Measurements from ENCODE around the gene MRGPRE.

MRGPRE gene

GRCh38 chr11:3197044-3197695, 35.0 kb downstream of the MRGPRE start:
- Histone ChIP-seq H3K27me3 (ENCODE audit: insufficient read depth, poor library complexity, severe bottlenecking) (peaks cover 13% of the 10 kb centered on the region), H3K27ac (replicated peaks) (no peak overlapping the region), H3K4me3 (replicated peaks; ENCODE audit: insufficient read depth, low read length) (no peak overlapping the region)
- no peak for DNase-seq (ENCODE audit: low read depth in 1 of 2, low spot score in 1 of 2)
- TF ChIP-seq SPI1 (IDR thresholded peaks at IDR 0.05; ENCODE audit: borderline replicate concordance, low read depth) (no peak), POLR2AphosphoS5 (IDR thresholded peaks at IDR 0.05; ENCODE audit: low read depth) (no peak), GABPA (IDR thresholded peaks at IDR 0.05; ENCODE audit: low read depth) (no peak)
- TF ChIP-seq, protein P1, sequence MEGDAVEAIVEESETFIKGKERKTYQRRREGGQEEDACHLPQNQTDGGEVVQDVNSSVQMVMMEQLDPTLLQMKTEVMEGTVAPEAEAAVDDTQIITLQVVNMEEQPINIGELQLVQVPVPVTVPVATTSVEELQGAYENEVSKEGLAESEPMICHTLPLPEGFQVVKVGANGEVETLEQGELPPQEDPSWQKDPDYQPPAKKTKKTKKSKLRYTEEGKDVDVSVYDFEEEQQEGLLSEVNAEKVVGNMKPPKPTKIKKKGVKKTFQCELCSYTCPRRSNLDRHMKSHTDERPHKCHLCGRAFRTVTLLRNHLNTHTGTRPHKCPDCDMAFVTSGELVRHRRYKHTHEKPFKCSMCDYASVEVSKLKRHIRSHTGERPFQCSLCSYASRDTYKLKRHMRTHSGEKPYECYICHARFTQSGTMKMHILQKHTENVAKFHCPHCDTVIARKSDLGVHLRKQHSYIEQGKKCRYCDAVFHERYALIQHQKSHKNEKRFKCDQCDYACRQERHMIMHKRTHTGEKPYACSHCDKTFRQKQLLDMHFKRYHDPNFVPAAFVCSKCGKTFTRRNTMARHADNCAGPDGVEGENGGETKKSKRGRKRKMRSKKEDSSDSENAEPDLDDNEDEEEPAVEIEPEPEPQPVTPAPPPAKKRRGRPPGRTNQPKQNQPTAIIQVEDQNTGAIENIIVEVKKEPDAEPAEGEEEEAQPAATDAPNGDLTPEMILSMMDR (IDR thresholded peaks at IDR 0.05; ENCODE audit: insufficient read depth, low read length) = no peak
- TF ChIP-seq, protein P2, sequence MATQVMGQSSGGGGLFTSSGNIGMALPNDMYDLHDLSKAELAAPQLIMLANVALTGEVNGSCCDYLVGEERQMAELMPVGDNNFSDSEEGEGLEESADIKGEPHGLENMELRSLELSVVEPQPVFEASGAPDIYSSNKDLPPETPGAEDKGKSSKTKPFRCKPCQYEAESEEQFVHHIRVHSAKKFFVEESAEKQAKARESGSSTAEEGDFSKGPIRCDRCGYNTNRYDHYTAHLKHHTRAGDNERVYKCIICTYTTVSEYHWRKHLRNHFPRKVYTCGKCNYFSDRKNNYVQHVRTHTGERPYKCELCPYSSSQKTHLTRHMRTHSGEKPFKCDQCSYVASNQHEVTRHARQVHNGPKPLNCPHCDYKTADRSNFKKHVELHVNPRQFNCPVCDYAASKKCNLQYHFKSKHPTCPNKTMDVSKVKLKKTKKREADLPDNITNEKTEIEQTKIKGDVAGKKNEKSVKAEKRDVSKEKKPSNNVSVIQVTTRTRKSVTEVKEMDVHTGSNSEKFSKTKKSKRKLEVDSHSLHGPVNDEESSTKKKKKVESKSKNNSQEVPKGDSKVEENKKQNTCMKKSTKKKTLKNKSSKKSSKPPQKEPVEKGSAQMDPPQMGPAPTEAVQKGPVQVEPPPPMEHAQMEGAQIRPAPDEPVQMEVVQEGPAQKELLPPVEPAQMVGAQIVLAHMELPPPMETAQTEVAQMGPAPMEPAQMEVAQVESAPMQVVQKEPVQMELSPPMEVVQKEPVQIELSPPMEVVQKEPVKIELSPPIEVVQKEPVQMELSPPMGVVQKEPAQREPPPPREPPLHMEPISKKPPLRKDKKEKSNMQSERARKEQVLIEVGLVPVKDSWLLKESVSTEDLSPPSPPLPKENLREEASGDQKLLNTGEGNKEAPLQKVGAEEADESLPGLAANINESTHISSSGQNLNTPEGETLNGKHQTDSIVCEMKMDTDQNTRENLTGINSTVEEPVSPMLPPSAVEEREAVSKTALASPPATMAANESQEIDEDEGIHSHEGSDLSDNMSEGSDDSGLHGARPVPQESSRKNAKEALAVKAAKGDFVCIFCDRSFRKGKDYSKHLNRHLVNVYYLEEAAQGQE (IDR thresholded peaks at IDR 0.05; ENCODE audit: insufficient replicate concordance, low read depth) = no peak

DNA sequence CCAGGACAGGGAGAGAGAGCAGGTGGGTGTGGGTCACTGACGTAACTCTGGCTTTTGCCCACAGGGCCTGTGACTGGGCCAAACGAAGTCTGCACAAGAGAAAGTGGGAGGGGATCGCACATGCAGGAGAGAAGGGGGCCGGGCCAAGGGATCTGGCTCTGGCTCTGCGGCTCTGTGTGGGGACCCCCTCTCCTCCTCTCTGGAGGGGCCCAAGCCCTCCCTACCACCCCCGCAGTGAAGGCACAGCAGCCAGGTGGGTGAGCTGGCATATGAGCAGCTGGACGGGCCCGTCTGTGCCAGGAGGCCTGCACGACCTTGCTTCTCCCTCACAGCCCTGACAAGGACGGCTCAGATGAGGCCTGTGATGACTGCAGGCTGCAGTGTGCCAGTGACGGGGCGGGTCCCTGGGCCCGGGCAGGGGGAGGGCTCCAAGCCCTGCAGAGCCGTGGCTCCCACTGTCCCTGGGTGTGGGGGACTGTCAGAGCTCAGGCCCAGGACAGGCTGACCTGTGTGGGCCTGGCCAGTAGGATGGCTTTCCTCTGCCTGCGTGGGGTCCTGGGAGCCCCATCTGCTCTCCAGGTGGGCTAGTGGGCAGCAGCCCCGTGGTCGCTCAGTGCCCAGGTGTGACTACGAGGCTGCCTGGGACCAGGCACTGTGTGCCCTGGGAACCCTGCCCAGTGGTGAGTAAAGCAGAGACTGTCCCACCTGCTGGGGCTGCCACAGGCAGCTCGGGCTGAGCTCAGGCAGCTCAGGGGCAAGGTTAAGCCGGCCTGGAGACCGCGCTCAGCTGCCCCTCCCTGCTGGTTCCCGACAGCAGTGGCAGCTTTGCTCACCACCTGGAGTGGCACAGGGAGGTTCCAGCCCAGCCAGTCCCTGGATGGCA, 35.8 kb downstream of the MRGPRE start:
- H3K27ac ChIP-seq (replicated peaks) = no peak overlapping the region
- DNase-seq (ENCODE audit: low read depth in 1 of 2, low spot score in 1 of 2) = no peak
- H3K4me3 ChIP-seq (replicated peaks; ENCODE audit: insufficient read depth, low read length) = no peak overlapping the region
- TF ChIP-seq, protein P2 (IDR thresholded peaks at IDR 0.05; ENCODE audit: insufficient replicate concordance, low read depth) = no peak
- TF ChIP-seq GABPA (IDR thresholded peaks at IDR 0.05; ENCODE audit: low read depth) = no peak
- TF ChIP-seq SPI1 (IDR thresholded peaks at IDR 0.05; ENCODE audit: borderline replicate concordance, low read depth) = no peak
- no peak for TF ChIP-seq POLR2AphosphoS5 (IDR thresholded peaks at IDR 0.05; ENCODE audit: low read depth)
- TF ChIP-seq, protein P1 (IDR thresholded peaks at IDR 0.05; ENCODE audit: insufficient read depth, low read length) = no peak
- peaks cover 8% of the 10 kb centered on the region for H3K27me3 ChIP-seq (ENCODE audit: insufficient read depth, poor library complexity, severe bottlenecking)

- no peak overlapping the region for H3K27ac ChIP-seq (replicated peaks)
- TF ChIP-seq SPI1 (IDR thresholded peaks at IDR 0.05; ENCODE audit: borderline replicate concordance, low read depth) = peak; percentile 96
- TF ChIP-seq POLR2AphosphoS5 (IDR thresholded peaks at IDR 0.05; ENCODE audit: low read depth) = no peak
- peak in 1 of 2 experiments; percentile 43 for DNase-seq (ENCODE audit: low read depth in 1 of 2, low spot score in 1 of 2)
- no peak overlapping the region for H3K4me3 ChIP-seq (replicated peaks; ENCODE audit: insufficient read depth, low read length)
- peaks cover 3% of the 10 kb centered on the region for H3K27me3 ChIP-seq (ENCODE audit: insufficient read depth, poor library complexity, severe bottlenecking)
Measured at GRCh38 chr11:3195251-3196160, 36.7 kb downstream of the MRGPRE start.
